Neural cell (in vitro differentiated cells): Measurements from ENCODE around the gene CDH12. TPM values are rescaled to one million over a fixed set of nuclear protein-coding genes. Genes with fewer than 3 reads are reported as not detected.

Experiments used
- H2AFZ ChIP-seq: fragments of 200-600, 300-800 bp; sonication (generic), shearing (Covaris generic); 2 replicates; pipeline ENCODE4 v1.6.0; 2014; ENCODE audit warnings: low read depth, mild to moderate bottlenecking, antibody characterized with exemption, low read length, moderate library complexity
- H3F3A ChIP-seq: fragments of 200-600 bp; shearing (Covaris generic); 2 replicates; pipeline ENCODE4 v1.6.1; 2016; ENCODE audit warnings: mild to moderate bottlenecking, moderate library complexity, mixed read lengths, antibody characterized with exemption, low read length; ENCODE audit not compliant: insufficient read depth, poor library complexity, severe bottlenecking
- H3K27ac ChIP-seq: fragments of 200-600, 300-800 bp; sonication (generic), shearing (Covaris generic); 2 replicates; pipeline ENCODE4 v1.5.1; 2014; ENCODE audit warnings: mild to moderate bottlenecking, low read length, moderate library complexity
- H3K27me3 ChIP-seq: fragments of 300-800, 200-600 bp; sonication (generic), shearing (Covaris generic); 2 replicates; pipeline ENCODE4 v1.6.0; 2014; ENCODE audit warnings: mild to moderate bottlenecking, low read depth, low read length, moderate library complexity; ENCODE audit not compliant: insufficient read depth
- H3K36me3 ChIP-seq: fragments of 300-800, 200-600 bp; sonication (generic), shearing (Covaris generic); 2 replicates; pipeline ENCODE4 v1.5.1; 2014; ENCODE audit warnings: mild to moderate bottlenecking, antibody characterized with exemption, low read length, moderate library complexity; ENCODE audit not compliant: insufficient read depth
- H3K4me2 ChIP-seq: fragments of 300-800, 200-600 bp; sonication (generic), shearing (Covaris generic); 2 replicates; pipeline ENCODE4 v1.6.0; 2014; ENCODE audit warnings: mild to moderate bottlenecking, low read length
- H3K4me3 ChIP-seq: fragments of 300-800, 200-600 bp; sonication (generic), shearing (Covaris generic); 2 replicates; pipeline ENCODE4 v1.5.1; 2014; ENCODE audit warnings: mild to moderate bottlenecking, low read length, moderate library complexity
- H3K79me2 ChIP-seq: fragments of 200-600 bp; shearing (Covaris generic); replicated peaks from 2 replicates; pipeline ENCODE4 v1.6.0; 2014; ENCODE audit warnings: mild to moderate bottlenecking, low read length, moderate library complexity; ENCODE audit not compliant: insufficient read depth
- H3K9ac ChIP-seq: fragments of 300-800, 200-600 bp; sonication (generic), shearing (Covaris generic); 2 replicates; pipeline ENCODE4 v1.6.1; 2016; ENCODE audit warnings: mild to moderate bottlenecking, low read length, mixed read lengths
- H3K9me2 ChIP-seq: fragments of 200-600 bp; shearing (Covaris generic); 2 replicates; pipeline ENCODE4 v1.6.1; 2016; ENCODE audit warnings: mild to moderate bottlenecking, low read length, mixed read lengths; ENCODE audit not compliant: insufficient read depth
- H3K9me3 ChIP-seq: fragments of 200-600, 300-800 bp; sonication (generic), shearing (Covaris generic); 2 replicates; pipeline ENCODE4 v1.6.1; 2016; ENCODE audit warnings: mild to moderate bottlenecking, mixed run types, low read length, moderate library complexity, mixed read lengths
- H4K20me1 ChIP-seq: fragments of 200-600 bp; shearing (Covaris generic); 2 replicates; pipeline ENCODE4 v1.6.1; 2016; ENCODE audit warnings: mild to moderate bottlenecking, mixed run types; ENCODE audit not compliant: insufficient read depth
- CTCF ChIP-seq: fragments of 450-650 bp; IDR thresholded peaks from 2 replicates; pipeline ENCODE4 v1.5.1; 2014; ENCODE audit warnings: antibody characterized with exemption, mild to moderate bottlenecking, moderate library complexity; ENCODE audit not compliant: poor library complexity, severe bottlenecking
- EP300 ChIP-seq: fragments of 450-650 bp; conservative IDR thresholded peaks from 2 replicates; pipeline ENCODE4 v1.6.1; 2014; ENCODE audit warnings: antibody characterized with exemption, mild to moderate bottlenecking, moderate library complexity; ENCODE audit not compliant: poor library complexity, severe bottlenecking
- EZH2 ChIP-seq: fragments of 200-600, 300-800 bp; shearing (Covaris generic), sonication (generic); IDR thresholded peaks from 2 replicates; pipeline ENCODE4 v1.6.1; 2014; ENCODE audit warnings: antibody characterized with exemption, low read length, borderline replicate concordance, mild to moderate bottlenecking; ENCODE audit not compliant: insufficient read depth, poor library complexity, severe bottlenecking
- MXI1 ChIP-seq: fragments of 450-650 bp; conservative IDR thresholded peaks from 2 replicates; pipeline ENCODE4 v1.6.1; 2014; ENCODE audit warnings: antibody characterized with exemption, mild to moderate bottlenecking; ENCODE audit not compliant: poor library complexity, severe bottlenecking
- POLR2AphosphoS5 ChIP-seq: IDR thresholded peaks from 2 replicates; pipeline ENCODE4 v1.6.1; 2012
- RAD21 ChIP-seq: fragments of 450-650 bp; conservative IDR thresholded peaks from 2 replicates; pipeline ENCODE4 v1.6.1; 2014; ENCODE audit warnings: antibody characterized with exemption, mild to moderate bottlenecking, moderate library complexity
- REST ChIP-seq: IDR thresholded peaks from 2 replicates; pipeline ENCODE4 v1.6.1; 2012; ENCODE audit warnings: borderline replicate concordance
- SMC3 ChIP-seq: fragments of 450-650 bp; conservative IDR thresholded peaks from 2 replicates; pipeline ENCODE4 v1.6.1; 2014; ENCODE audit warnings: antibody characterized with exemption, mild to moderate bottlenecking, moderate library complexity; ENCODE audit not compliant: poor library complexity
- TAF1 ChIP-seq: IDR thresholded peaks from 2 replicates; pipeline ENCODE4 v1.6.1; 2012; ENCODE audit warnings: low read depth
- polyA plus RNA-seq: library from polyadenylated mRNA; depleted of rRNA; stranded (reverse); fragments of >200 nt; gene quantifications from 2 replicates; pipeline ENCODE4 v1.2.3, GENCODE V29; 2014

CDH12 gene
- polyA plus RNA-seq, 1 donor from 2014 or later = 2.1 TPM

GRCh38 chr5:22631683-22632082, 221.5 kb downstream of the CDH12 start:
- no peak for TF ChIP-seq REST
- TF ChIP-seq MXI1 = no peak
- no peak for TF ChIP-seq SMC3
- Histone ChIP-seq H3K36me3 (no peaks in the 10 kb centered on the region), H3K9ac (no peak overlapping the region), H3F3A (no peaks in the 10 kb centered on the region), H3K4me3 (no peak overlapping the region), H3K4me2 (no peak overlapping the region), H2AFZ (no peak overlapping the region), H3K9me2 (no peaks in the 10 kb centered on the region), H3K27ac (no peak overlapping the region), H3K27me3 (no peaks in the 10 kb centered on the region), H4K20me1 (no peaks in the 10 kb centered on the region), H3K79me2 (no peaks in the 10 kb centered on the region), H3K9me3 (no peaks in the 10 kb centered on the region)

- no peak for TF ChIP-seq REST
- TF ChIP-seq EP300 = no peak
- no peak for TF ChIP-seq CTCF
- no peak for TF ChIP-seq RAD21
- TF ChIP-seq EZH2 = no peak
- TF ChIP-seq SMC3 = no peak
- TF ChIP-seq MXI1 = no peak
- TF ChIP-seq POLR2AphosphoS5 = no peak
- TF ChIP-seq TAF1 = no peak
- no peak overlapping the region for H3K27ac ChIP-seq
These were observed 226.1 kb downstream of the CDH12 start for GRCh38 chr5:22627029-22627428.

More at GRCh38 chr5:22627029-22627428, 226.1 kb downstream of the CDH12 start:
- Histone ChIP-seq H3K9ac (no peak overlapping the region), H3F3A (no peaks in the 10 kb centered on the region), H3K4me3 (no peak overlapping the region), H3K9me3 (no peaks in the 10 kb centered on the region), H3K79me2 (no peaks in the 10 kb centered on the region), H3K9me2 (no peaks in the 10 kb centered on the region), H3K27me3 (no peaks in the 10 kb centered on the region), H3K4me2 (no peak overlapping the region), H4K20me1 (no peaks in the 10 kb centered on the region), H3K36me3 (no peaks in the 10 kb centered on the region), H2AFZ (no peak overlapping the region)
